PC-3 (cell line): ENCODE measurements around the gene GIPC3. TPM values are rescaled to one million over a fixed set of nuclear protein-coding genes. Genes with fewer than 3 reads are reported as not detected.

Source experiments
- ATAC-seq: fragments of 200-7000 bp; cut with Tn5 transposase; 2 replicates; pipeline ENCODE4 v1.9.1; 2020; ENCODE audit warnings: mild to moderate bottlenecking, moderate library complexity
- Bru-seq: library from RNA; stranded (reverse); fragments of 400-500 nt; gene quantifications from one replicate; lab custom pipeline; 2021; lab: Mats Ljungman, UMichigan
- BruChase-seq, 2 experiments: library from RNA; stranded (reverse); fragments of 400-500 nt; gene quantifications; one replicate each; lab custom pipeline; 2021; lab: Mats Ljungman, UMichigan
- BruUV-seq: library from RNA; stranded (reverse); fragments of 400-500 nt; replicated peaks from 2 replicates; lab custom pipeline; 2021; lab: Mats Ljungman, UMichigan
- CTCF ChIA-PET: fragments of 300-600 bp; sonication (Branson Sonifier 250); formaldehyde crosslinking; loops from one replicate; lab custom pipeline; 2022; ENCODE audit warnings: antibody characterized with exemption; lab: Charles Lee
- POLR2A ChIA-PET: fragments of 300-600 bp; sonication (Branson Sonifier 250); formaldehyde crosslinking; loops from one replicate; lab custom pipeline; 2022; ENCODE audit warnings: antibody characterized with exemption; ENCODE audit not compliant: unreplicated experiment; lab: Charles Lee
- DNase-seq: peaks from one replicate; pipeline ENCODE4 v3.0.0-alpha.2; 2015
- H2AFZ ChIP-seq: fragments of 300-600 bp; sonication (generic); 2 replicates; pipeline ENCODE4 v1.6.0; 2016; ENCODE audit warnings: antibody characterized with exemption, low read length
- H3F3A ChIP-seq: fragments of 300-600 bp; sonication (generic); one replicate; pipeline ENCODE4 v1.6.0; 2017; ENCODE audit warnings: antibody characterized with exemption, low read length, control low read depth, mild to moderate bottlenecking; ENCODE audit not compliant: unreplicated experiment
- H3K27ac ChIP-seq: fragments of 300-600 bp; sonication (generic); 2 replicates; pipeline ENCODE4 v1.5.1; 2016; ENCODE audit warnings: mild to moderate bottlenecking, low read length
- H3K27me3 ChIP-seq: fragments of 300-600 bp; sonication (generic); 2 replicates; pipeline ENCODE4 v1.6.1; 2016; ENCODE audit warnings: low read length, mixed read lengths
- H3K36me3 ChIP-seq: fragments of 300-600 bp; sonication (generic); 2 replicates; pipeline ENCODE4 v1.6.1; 2016; ENCODE audit warnings: low read depth, mixed run types, low read length, mixed read lengths
- H3K4me1 ChIP-seq: fragments of 300-600 bp; sonication (generic); 2 replicates; pipeline ENCODE4 v1.5.1; 2016; ENCODE audit warnings: low read length; ENCODE audit not compliant: insufficient read depth
- H3K4me2 ChIP-seq: fragments of 300-600 bp; sonication (generic); 2 replicates; pipeline ENCODE4 v1.6.0; 2016; ENCODE audit warnings: low read length
- H3K4me3 ChIP-seq: fragments of 300-600 bp; sonication (generic); 2 replicates; pipeline ENCODE4 v1.5.1; 2016; ENCODE audit warnings: mild to moderate bottlenecking, low read length, mixed read lengths
- H3K79me2 ChIP-seq: fragments of 300-600 bp; sonication (generic); 2 replicates; pipeline ENCODE4 v1.6.1; 2017; ENCODE audit warnings: low read length, mixed read lengths
- H3K9ac ChIP-seq: fragments of 300-600 bp; sonication (generic); 2 replicates; pipeline ENCODE4 v1.6.0; 2016; ENCODE audit warnings: mild to moderate bottlenecking, low read length
- H3K9me2 ChIP-seq: fragments of 300-600 bp; sonication (generic); replicated peaks from 2 replicates; pipeline ENCODE4 v1.6.1; 2016; ENCODE audit warnings: mixed run types, low read length, mixed read lengths
- H3K9me3 ChIP-seq: fragments of 300-600 bp; sonication (generic); 2 replicates; pipeline ENCODE4 v1.6.1; 2016; ENCODE audit warnings: low read length, mixed read lengths
- H4K20me1 ChIP-seq: fragments of 300-600 bp; sonication (generic); 2 replicates; pipeline ENCODE4 v1.6.1; 2016; ENCODE audit warnings: low read length, mixed read lengths
- EZH2 ChIP-seq: fragments of 300-600 bp; sonication (generic); IDR thresholded peaks from one replicate; pipeline ENCODE4 v1.6.1; 2017; ENCODE audit warnings: antibody characterized with exemption, mild to moderate bottlenecking, low read length; ENCODE audit not compliant: unreplicated experiment
- EZH2phosphoT487 ChIP-seq: fragments of 300-600 bp; sonication (generic); IDR thresholded peaks from 2 replicates; pipeline ENCODE4 v1.6.1; 2018; ENCODE audit warnings: mild to moderate bottlenecking, antibody characterized with exemption, low read length, borderline replicate concordance
- intact Hi-C: fragments of 100-400 bp; cut with micrococcal nuclease; formaldehyde crosslinking; loops from 2 replicates; pipeline ENCODE4 v1.9.0; 2023
- long read RNA-seq: library from polyadenylated mRNA; unstranded; transcript quantifications from one replicate; pipeline ENCODE4 v2.0.0, GENCODE V29; 2021; ENCODE audit not compliant: unreplicated experiment
- total RNA-seq: library from RNA; depleted of rRNA; stranded (reverse); fragments of >200 nt; gene quantifications from 2 replicates; pipeline ENCODE4 v1.2.3, GENCODE V29; 2014; rRNA removed
- TF ChIP-seq, protein P1 (sequence below): fragments of 300-600 bp; sonication (generic); conservative IDR thresholded peaks from 2 replicates; pipeline ENCODE4 v1.5.1; 2017; ENCODE audit warnings: antibody characterized with exemption, low read depth, mild to moderate bottlenecking, low read length

The GIPC3 gene, protein sequence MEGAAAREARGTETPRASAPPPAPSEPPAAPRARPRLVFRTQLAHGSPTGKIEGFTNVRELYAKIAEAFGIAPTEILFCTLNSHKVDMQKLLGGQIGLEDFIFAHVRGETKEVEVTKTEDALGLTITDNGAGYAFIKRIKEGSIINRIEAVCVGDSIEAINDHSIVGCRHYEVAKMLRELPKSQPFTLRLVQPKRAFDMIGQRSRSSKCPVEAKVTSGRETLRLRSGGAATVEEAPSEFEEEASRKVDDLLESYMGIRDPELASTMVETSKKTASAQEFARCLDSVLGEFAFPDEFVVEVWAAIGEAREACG
- total RNA-seq (0.18 TPM in 1 of 2 replicates, not detected in the other), Bru-seq, nascent RNA (percentile 17 among the genes with signal in this experiment), BruChase-seq, experiment 1, labeled RNA remaining after a 6-hour chase (percentile 12 among the genes with signal in this experiment), BruChase-seq, experiment 2, labeled RNA remaining after a 2-hour chase (percentile 8 among the genes with signal in this experiment)
- long read RNA-seq = 0 reads

DNA sequence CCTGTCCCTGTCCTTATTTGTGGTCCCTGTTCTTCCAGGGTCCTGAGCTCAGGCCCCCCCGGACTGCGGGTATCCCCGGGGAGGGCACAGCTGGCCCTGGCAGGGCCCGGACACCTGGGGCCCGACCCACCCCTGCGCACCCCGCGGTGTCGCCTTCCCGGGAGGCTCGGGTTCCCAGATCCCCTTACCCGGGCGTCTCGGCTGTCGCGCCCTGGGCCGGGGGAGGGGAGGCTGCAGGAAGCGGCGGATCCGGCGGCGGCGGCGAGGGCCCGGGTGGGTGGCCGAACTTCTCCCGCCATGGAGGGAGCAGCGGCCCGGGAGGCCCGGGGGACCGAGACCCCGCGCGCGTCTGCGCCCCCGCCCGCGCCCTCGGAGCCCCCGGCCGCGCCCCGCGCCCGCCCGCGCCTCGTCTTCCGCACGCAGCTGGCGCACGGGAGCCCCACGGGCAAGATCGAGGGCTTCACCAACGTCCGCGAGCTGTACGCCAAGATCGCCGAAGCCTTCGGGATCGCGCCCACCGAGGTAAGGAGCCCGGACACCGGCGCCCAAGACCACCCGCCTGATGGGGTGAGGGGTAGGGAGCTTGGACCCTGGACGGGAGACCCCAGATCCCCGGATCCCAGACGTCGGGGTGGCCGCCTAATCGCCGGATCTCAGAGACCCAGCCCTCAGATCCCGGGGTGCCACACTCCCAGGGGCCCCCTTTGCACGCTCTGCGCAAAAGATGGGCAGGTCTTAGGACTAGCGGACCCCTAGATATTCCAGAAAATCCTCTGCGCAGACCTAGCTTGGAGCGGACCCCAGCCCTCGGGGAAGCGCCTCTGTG is at the start of gene GIPC3:
Gene GIPC3 (plus strand): TSS at position 178 of the 826 bp plus-strand sequence. CDS start 120 bp downstream, at position 298.
- intact Hi-C loops = no loop called here
- POLR2A ChIA-PET = no interaction called here
- no peak within 1 kb of the TSS for H3K4me3 ChIP-seq
- no peak within 1 kb of the TSS for H2AFZ ChIP-seq
- no TSS peak for BruUV-seq
- DNase-seq (no peak), ATAC-seq (no peak)
- no peak within 1 kb of the TSS for H3K27ac ChIP-seq
- no peak within 1 kb of the TSS for H3K4me2 ChIP-seq
- H3K36me3 ChIP-seq = no peaks in the 10 kb centered on the region
- H3K9me3 ChIP-seq = no peaks in the 10 kb centered on the region
- no peaks in the 10 kb centered on the region for H4K20me1 ChIP-seq
- H3K27me3 ChIP-seq = no peaks in the 10 kb centered on the region
- no peaks in the 10 kb centered on the region for H3F3A ChIP-seq
- no peaks in the 10 kb centered on the region for H3K9me2 ChIP-seq
- no peak within 1 kb of the TSS for H3K9ac ChIP-seq
- no peak for TF ChIP-seq EZH2
- TF ChIP-seq EZH2phosphoT487 = no peak
- TF ChIP-seq, protein P1, sequence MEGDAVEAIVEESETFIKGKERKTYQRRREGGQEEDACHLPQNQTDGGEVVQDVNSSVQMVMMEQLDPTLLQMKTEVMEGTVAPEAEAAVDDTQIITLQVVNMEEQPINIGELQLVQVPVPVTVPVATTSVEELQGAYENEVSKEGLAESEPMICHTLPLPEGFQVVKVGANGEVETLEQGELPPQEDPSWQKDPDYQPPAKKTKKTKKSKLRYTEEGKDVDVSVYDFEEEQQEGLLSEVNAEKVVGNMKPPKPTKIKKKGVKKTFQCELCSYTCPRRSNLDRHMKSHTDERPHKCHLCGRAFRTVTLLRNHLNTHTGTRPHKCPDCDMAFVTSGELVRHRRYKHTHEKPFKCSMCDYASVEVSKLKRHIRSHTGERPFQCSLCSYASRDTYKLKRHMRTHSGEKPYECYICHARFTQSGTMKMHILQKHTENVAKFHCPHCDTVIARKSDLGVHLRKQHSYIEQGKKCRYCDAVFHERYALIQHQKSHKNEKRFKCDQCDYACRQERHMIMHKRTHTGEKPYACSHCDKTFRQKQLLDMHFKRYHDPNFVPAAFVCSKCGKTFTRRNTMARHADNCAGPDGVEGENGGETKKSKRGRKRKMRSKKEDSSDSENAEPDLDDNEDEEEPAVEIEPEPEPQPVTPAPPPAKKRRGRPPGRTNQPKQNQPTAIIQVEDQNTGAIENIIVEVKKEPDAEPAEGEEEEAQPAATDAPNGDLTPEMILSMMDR = no peak
- H3K4me1 ChIP-seq = peaks cover 1% of the 10 kb centered on the region; the same call in 1 of the 2 replicates
- H3K79me2 ChIP-seq = no peaks in the 10 kb centered on the region
- CTCF ChIA-PET = no interaction called here

DNA sequence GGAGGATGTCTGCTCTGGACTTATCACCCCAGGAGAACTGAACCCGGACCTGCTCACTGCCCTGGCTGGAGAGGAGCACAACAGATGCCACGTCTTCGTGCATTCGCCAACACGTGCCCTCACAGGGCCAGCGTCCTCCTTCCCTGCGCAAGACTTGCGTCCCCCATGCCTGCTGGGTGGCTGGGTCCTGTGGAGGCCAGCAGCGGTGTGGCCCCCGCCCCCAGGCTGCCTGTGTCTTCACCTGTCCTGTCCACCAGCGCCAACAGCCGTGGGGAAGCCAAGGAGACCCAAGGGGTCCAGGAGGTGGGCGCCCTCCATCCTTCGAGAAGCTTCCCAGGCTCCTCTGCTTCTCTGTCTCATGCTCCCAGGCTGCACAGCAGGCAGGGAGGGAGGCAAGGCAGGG is 49.7 kb upstream of the GIPC3 start:
- Histone ChIP-seq H2AFZ (no peak overlapping the region), H3K27ac (no peak overlapping the region), H3F3A (no peaks in the 10 kb centered on the region), H3K79me2 (no peaks in the 10 kb centered on the region), H3K4me2 (no peak overlapping the region), H3K9ac (no peak overlapping the region), H4K20me1 (no peaks in the 10 kb centered on the region), H3K9me3 (no peaks in the 10 kb centered on the region), H3K27me3 (no peaks in the 10 kb centered on the region), H3K9me2 (no peaks in the 10 kb centered on the region), H3K36me3 (no peaks in the 10 kb centered on the region), H3K4me3 (no peak overlapping the region), H3K4me1 (no peaks in the 10 kb centered on the region)
- BruUV-seq = no TSS peak
- intact Hi-C loops = no loop called here
- no peak for TF ChIP-seq EZH2phosphoT487
- TF ChIP-seq EZH2 = no peak
- TF ChIP-seq, protein P1 = no peak
- CTCF ChIA-PET = no interaction called here
- ATAC-seq (no peak), DNase-seq (no peak)
- POLR2A ChIA-PET = no interaction called here
